GM18511 (cell line): Measurements from ENCODE around the gene TPI1.
A peak's percentile ranks its signal among the peaks of the same experiment; 100 is the strongest.
"Not testable (repeated sequence)": the region's sequence is repeated elsewhere in the genome, so short reads cannot be mapped to it uniquely, and the experiment has no call there.

Source experiments
- ATAC-seq: cut with Tn5 transposase; IDR thresholded peaks from one replicate; pipeline ENCODE4 v1.9.1; 2021; ENCODE audit warnings: mild to moderate bottlenecking, moderate library complexity; ENCODE audit not compliant: unreplicated experiment

TPI1 gene

DNA sequence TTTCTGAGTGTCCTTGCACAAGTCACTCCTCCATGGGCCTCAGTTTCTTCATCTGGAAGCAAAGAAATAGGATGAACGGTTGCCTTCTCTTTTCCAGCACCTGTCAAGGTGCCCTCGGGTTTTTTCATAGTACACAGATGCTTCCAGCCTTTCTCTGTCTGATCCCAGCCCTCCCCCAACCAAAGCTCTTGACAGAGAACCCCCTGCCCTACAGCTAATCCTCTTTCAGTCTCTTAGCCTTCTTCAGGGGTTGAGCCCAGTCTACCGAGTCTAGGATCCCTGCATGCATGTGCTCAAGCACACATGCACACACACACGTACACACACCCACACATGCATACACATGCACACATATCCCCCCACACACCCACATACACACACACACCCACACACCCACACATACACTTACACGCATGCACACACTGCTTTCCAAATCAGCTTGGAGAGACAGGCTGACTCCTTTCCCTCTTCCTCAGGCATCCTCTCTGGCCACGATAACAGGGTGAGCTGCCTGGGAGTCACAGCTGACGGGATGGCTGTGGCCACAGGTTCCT, 20.9 kb upstream of the TPI1 start:
- ATAC-seq: no peak

GRCh38 chr12:6847676-6848075, 19.7 kb upstream of the TPI1 start:
- no peak for ATAC-seq

- no peak for ATAC-seq
Measured at GRCh38 chr12:6849427-6849826, 17.9 kb upstream of the TPI1 start.

DNA sequence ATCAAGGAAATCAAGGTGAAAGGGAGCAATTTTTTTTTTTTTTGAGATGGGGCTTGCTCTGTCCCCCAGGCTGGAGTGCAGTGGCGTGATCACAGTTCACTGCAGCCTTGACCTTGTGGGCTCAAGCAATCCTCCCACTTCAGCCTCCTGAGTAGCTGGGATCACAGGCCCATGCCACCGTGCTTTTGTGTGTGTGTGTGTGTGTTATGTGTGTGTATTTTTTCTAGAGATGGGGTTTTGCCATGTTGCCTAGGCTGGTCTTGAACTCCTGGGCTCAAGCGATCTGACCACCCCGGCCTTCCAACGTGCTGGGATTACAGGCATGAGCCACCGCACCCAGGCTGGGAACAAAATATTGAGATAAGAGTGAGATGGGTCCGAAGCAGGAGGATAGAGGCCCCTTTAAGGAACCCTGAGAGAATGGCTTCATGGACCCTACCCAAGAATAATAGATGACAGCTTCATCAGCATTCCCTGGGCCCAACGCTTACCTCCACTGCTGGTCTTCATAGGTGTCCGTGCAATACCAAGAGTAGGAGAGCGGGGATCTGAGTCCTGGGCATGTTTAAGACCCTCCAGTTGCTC, 17.3 kb upstream of the TPI1 start:
- ATAC-seq: no peak

DNA sequence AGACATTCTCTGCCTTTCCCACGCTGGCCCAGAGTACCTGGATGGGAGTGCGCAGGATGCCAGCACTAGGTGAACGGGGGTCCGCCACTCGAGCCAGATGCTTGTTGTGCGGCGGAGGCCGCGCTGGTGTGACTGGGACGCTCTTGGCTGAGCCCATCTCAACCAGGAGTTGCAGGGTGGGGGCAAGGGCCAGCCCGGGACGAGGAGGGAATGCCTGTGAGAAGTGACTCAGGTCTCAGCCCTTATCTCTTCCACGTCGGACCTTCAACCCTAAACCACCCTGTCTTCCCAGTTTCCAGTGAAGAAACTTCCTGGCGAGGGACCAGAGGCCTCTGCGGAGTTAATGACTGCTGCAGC, 16.6 kb upstream of the TPI1 start:
- no peak for ATAC-seq

GRCh38 chr12:6851153-6851920, 16.0 kb upstream of the TPI1 start, which contains the start of gene CDCA3:
CDCA3 (minus strand) TSS chr12:6851286; CDS start chr12:6850952, 334 bp downstream.
- peak; percentile 62 for ATAC-seq

GRCh38 chr12:6851921-6852650, 15.2 kb upstream of the TPI1 start, which contains the start of gene USP5:
USP5 (plus strand) TSS chr12:6852150; CDS start chr12:6852180, 30 bp downstream.
- ATAC-seq: peak; percentile 77

DNA sequence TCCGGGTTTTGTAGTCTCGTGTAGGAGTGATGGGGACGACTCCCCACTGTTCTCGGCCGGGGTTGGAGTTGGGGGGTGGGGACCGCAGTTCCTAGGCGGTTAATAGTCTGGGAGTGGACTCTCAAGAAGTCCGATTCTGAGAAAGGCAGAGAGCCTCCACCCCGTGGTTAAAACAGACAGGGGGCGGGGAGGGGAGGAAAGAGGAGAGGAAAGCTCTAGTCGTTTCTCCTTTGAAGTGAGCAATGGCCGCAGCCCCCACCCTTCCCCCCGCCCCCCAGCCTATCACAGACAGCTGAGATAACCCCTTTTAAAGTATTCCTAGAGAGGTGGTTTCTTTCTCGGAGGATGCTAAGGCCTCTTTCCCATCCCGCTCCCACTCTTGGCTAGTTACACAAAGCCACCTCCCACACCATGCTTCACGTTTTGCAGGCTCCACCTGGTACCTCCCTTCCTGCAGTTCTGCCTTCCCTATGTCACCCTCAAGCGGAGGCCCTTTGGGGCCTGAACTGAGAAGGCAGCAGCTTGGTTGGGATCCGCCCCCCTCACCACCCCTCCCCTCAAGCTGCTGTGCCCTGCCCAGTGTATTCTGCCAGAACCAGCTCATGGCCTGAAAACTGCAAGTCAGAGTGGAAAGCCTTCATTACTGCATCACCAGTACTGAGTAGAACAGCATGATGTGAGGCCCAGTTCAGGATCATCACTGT, 14.5 kb upstream of the TPI1 start:
- ATAC-seq: no peak

DNA sequence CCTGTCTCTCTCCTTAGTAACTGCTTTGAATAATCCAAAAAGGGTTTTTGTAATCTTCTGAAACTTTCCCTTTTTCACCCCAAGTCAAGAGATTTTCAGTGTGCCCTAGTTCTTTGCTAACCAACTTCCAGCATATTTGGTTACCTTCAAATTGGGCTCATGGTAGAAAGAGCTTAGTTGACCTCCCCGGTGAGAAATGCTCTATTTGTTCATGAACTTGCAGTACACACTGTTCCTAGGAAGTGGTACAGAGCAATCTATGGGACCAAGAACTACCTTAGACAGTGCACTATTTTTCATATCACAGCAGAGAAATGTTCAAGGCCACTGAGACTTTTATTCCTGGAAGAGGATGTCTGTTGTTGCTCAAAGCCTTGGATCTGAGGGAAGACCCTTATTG, 13.7 kb upstream of the TPI1 start:
- no peak for ATAC-seq

DNA sequence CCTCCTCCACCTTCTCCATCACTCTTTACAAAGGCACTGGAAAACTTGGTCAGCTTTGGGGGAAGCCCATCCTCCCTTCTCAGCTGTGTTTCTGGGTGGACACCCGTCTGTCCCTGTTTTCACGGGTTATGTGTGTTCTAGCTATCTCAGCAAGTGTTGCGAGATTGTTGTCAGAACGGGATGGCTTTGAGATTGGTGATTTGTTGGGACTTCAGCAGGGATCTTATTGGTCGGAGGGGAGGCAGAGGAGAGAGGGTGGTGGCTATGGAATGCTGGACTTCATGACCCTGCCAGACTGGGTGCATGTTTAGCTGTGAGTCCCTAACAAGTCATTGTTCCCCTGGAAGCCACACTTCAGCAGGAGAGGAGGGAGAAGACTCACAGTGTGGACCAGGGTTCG, 13.3 kb upstream of the TPI1 start:
- ATAC-seq: no peak

- ATAC-seq: no peak
Measured at GRCh38 chr12:6855322-6855721, 12.0 kb upstream of the TPI1 start.

DNA sequence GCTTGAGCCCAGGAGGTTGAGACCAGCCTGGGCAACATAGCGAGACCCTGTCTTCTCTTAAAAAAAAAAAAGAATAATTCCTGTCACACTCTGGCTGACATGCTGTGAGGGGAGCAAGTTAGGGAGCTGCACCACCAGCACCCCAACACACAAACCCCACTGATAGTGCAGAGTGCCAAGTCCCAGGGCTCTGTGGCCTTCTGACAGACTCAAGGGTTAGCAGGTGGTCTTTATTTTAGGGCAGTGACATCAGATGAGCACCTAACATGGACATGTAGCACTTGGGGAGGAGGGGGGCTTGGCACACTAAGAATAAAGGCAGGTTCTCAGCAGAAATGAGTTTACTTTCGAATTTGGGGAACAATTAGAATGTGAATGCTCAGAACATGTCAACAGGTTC, 8.5 kb upstream of the TPI1 start:
- ATAC-seq: no peak

DNA sequence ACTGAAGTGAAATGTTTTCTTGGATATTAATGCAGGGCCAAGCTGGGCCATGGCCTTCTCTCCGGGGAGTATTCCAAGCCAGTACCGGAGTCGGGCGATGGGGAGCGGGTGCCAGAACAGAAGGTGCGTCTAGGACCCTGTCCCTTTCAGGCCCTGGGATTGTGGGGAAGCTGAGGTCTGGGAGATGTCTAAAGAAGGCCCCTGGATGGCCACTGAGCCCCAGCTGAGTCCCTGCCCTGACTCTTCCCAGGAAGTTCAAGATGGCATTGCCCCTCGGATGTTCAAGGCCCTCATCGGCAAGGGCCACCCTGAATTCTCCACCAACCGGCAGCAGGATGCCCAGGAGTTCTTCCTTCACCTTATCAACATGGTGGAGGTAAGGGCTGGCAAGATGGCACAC, 7.2 kb upstream of the TPI1 start:
- ATAC-seq: no peak

DNA sequence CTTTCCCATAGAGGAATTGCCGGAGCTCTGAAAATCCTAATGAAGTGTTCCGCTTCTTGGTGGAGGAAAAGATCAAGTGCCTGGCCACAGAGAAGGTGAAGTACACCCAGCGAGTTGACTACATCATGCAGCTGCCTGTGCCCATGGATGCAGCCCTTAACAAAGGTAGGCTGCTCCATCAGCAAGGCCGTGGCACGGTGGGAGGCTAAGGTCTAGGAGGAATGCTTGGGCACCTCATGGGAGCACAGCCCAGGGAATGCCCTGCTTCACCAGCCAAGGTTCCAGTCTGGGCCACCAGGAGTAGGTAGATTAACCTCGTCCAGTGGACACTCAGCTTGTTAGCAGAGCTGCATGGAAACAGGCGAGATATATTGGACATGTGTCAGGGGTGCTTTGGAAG, 6.4 kb upstream of the TPI1 start:
- ATAC-seq: no peak

DNA sequence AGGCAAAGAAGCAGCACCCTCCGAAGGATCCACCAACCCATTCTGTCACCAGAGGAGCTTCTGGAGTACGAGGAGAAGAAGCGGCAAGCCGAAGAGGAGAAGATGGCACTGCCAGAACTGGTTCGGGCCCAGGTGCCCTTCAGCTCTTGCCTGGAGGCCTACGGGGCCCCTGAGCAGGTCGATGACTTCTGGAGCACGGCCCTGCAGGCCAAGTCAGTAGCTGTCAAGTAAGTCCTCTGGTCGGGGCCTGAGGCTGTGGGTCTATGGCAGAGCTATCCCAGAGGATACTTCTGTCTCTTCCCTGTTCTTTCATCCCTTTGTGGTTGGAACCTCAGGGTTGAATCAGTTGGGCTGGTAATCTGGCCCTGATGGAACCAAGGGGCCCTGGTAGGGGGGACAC, 5.9 kb upstream of the TPI1 start:
- no peak for ATAC-seq

DNA sequence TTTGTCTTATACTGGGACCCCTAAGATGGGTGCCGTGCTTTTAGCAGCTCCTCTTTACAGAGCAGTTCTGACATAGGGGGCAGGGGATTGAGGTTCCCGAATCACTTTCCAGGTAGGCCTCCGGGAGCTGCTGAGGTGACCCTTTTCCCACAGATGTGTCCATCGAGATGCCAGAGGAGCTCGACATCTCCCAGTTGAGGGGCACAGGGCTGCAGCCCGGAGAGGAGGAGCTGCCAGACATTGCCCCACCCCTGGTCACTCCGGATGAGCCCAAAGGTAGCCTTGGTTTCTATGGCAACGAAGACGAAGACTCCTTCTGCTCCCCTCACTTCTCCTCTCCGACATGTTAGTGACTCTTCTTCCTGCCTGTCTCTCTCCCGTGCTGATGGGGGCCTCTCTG, 4.3 kb upstream of the TPI1 start:
- ATAC-seq: no peak

DNA sequence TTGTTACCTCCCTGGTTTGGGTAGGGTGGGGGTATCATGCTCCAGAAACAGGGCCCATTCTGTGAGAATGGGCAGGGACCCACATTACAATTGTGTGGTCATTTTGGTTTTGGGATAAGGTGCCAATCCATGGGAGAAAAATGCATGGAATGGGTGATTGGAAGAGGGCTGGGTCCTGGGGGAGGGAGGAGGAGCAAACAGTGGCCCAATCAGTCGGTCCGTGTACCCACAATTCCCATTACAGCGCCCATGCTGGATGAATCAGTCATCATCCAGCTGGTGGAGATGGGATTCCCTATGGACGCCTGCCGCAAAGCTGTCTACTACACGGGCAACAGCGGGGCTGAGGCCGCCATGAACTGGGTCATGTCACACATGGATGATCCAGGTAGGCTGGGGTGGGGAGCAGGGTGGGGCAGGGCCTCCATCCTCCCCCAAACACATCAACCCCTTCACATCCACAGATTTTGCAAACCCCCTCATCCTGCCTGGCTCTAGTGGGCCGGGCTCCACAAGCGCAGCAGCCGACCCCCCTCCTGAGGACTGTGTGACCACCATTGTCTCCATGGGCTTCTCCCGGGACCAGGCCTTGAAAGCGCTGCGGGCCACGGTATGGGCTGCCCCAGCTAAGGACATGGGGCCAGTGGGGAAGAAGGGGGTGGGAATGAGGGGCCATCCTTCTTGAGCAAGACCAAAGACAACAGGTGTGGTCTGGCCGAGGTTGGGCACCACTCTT, 3.6 kb upstream of the TPI1 start:
- ATAC-seq: no peak

DNA sequence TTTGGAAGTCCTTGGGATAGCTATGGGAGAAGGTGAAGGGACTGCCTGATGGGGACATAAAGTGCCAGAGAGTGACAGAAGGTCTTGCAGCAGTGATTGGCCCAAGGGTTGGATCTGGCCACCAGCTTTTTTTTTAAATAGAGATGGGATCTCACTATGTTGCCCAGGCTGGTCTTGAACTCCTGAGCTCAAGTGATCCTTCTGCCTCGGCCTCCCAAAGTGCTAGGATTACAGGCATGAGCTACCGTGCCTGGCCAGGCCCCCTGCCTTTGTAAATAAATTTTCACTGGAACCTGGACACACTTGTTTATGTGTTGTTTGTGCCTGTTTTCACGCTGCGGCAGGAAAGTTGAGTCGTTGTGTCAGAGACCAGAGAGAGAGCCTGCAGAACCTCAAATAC, 2.0 kb upstream of the TPI1 start:
- ATAC-seq: not testable (repeated sequence)

- ATAC-seq: no peak
Measured at GRCh38 chr12:6866163-6866919, 990 bp upstream of the TPI1 start.

DNA sequence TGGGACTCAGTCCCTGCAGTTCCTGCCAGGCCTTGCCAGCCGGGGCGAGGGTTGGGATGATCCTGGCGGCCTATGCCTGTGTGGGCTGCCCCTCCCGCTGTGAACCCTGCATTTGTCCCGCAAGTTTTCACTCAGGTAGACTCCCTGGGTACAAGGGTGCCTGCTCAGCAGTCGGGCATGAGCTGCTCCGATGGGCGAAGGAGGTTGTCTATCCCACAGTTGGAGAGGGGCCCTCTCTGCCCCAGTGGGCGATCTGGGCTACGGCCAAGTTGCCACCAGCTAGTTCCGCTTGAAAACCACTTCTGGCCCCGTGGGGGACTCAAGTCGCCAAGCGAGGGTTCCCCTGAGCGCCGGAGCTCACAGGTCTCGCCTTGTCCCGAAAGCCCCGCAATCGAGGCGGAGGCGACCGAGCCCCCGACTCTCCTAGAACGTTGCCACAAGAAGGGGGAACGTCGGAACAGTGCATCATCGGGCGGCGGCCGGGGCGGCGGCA, 365 bp upstream of the TPI1 start:
- peak; percentile 15 for ATAC-seq
